HepG2 (cell line): ENCODE results near the gene DKKL1. TPM values are rescaled to one million over a fixed set of nuclear protein-coding genes. Genes with fewer than 3 reads are reported as not detected.

Experiments used
- ATAC-seq: fragments of 200-7000 bp; cut with Tn5 transposase; 3 replicates; pipeline ENCODE4 v1.9.1; 2020; ENCODE audit warnings: mild to moderate bottlenecking, moderate library complexity
- BruUV-seq: library from RNA; stranded (reverse); fragments of 400-500 nt; replicated peaks from 2 replicates; lab custom pipeline; 2021; lab: Mats Ljungman, UMichigan
- CTCF ChIA-PET: fragments of 300-600 bp; formaldehyde crosslinking; extraction: SDS; loops from one replicate; lab custom pipeline; 2021; ENCODE audit warnings: low total read pairs, inconsistent platforms, low intra/inter-chr PET ratio; lab: Yijun Ruan, JAX
- POLR2A ChIA-PET: fragments of 350-600 bp; sonication (Branson Sonifier 250); formaldehyde crosslinking; loops from one replicate; lab custom pipeline; 2020; ENCODE audit warnings: antibody characterized with exemption, inconsistent platforms; lab: Yijun Ruan, JAX
- DNase-seq: peaks from one replicate; pipeline ENCODE4 v3.0.0-alpha.2; 2015; ENCODE audit warnings: low spot score
- FAIRE-seq: peaks from 3 replicates; lab custom pipeline; 2011; peaks lifted over from hg19 to GRCh38; lab: Jason Lieb, UNC
- H2AFZ ChIP-seq: one replicate; pipeline ENCODE4 v1.6.1; 2011; ENCODE audit warnings: low read length, inconsistent platforms
- H3K27ac ChIP-seq: fragments of 300-600 bp; 3 replicates; pipeline ENCODE4 v1.8.0; 2011; ENCODE audit warnings: mixed run types, mild to moderate bottlenecking, mixed read lengths, low read length, inconsistent platforms; ENCODE audit not compliant: insufficient read depth; ENCODE audit errors: extremely low read length
- H3K27me3 ChIP-seq, 2 experiments: fragments of 200-600 bp in 1 of 2; 2 replicates in 1 of 2; 3 replicates in 1 of 2; pipeline versions ENCODE4 v1.6.0 to v1.8.0; 2011; ENCODE audit warnings: low read length in 2 of 2, mild to moderate bottlenecking in 2 of 2, moderate library complexity in 2 of 2, inconsistent platforms in 1 of 2; ENCODE audit not compliant: insufficient read depth in 2 of 2, control insufficient read depth in 1 of 2
- H3K36me3 ChIP-seq, 2 experiments: fragments of 200-600 bp in 1 of 2; replicated peaks in 1 of 2; 2 replicates in 1 of 2; 3 replicates in 1 of 2; pipeline versions ENCODE4 v1.5.1 to v1.8.0; 2011; ENCODE audit warnings: low read length in 2 of 2, inconsistent platforms in 1 of 2; ENCODE audit not compliant: insufficient read depth in 2 of 2, control insufficient read depth in 1 of 2
- H3K4me1 ChIP-seq: 2 replicates; pipeline ENCODE4 v1.5.1; 2012; ENCODE audit warnings: low read length, inconsistent platforms; ENCODE audit not compliant: insufficient read depth
- H3K4me2 ChIP-seq: 2 replicates; pipeline ENCODE4 v1.6.0; 2011; ENCODE audit warnings: low read depth, low read length, inconsistent platforms
- H3K4me3 ChIP-seq, 3 experiments: fragments of 200-600 bp in 1 of 3; sonication (generic), shearing (Covaris generic) in 1 of 3; replicated peaks in 1 of 3; 2 replicates each; pipeline ENCODE4 v1.5.1; 2011 to 2016; ENCODE audit warnings: low read length in 3 of 3, inconsistent platforms in 2 of 3, low read depth in 2 of 3, mild to moderate bottlenecking in 2 of 3, control low read depth in 1 of 3, mixed read lengths in 1 of 3; ENCODE audit not compliant: insufficient read depth in 1 of 3
- H3K79me2 ChIP-seq: one replicate; pipeline ENCODE4 v1.6.1; 2011; ENCODE audit warnings: low read length, inconsistent platforms; ENCODE audit not compliant: insufficient read depth
- H3K9ac ChIP-seq: 2 replicates; pipeline ENCODE4 v1.6.0; 2011; ENCODE audit warnings: mild to moderate bottlenecking, low read depth, low read length, inconsistent platforms; ENCODE audit not compliant: insufficient read depth
- H3K9me3 ChIP-seq: 2 replicates; pipeline ENCODE4 v1.5.1; 2012; ENCODE audit warnings: mild to moderate bottlenecking, low read length
- H4K20me1 ChIP-seq: 2 replicates; pipeline ENCODE4 v1.6.0; 2011; ENCODE audit warnings: inconsistent platforms, mild to moderate bottlenecking, low read length, moderate library complexity; ENCODE audit not compliant: insufficient read depth
- ARNTL ChIP-seq: sonication (generic); formaldehyde crosslinking; IDR thresholded peaks from 2 replicates; pipeline ENCODE4 v1.4.0; 2020; ENCODE audit warnings: mild to moderate bottlenecking, missing genetic modification reagents
- DMAP1 ChIP-seq: IDR thresholded peaks from 2 replicates; pipeline ENCODE4 v1.6.1; 2016
- NR2F1 ChIP-seq, 2 experiments: fragments of 450-650 bp in 1 of 2; formaldehyde crosslinking in 1 of 2; IDR thresholded peaks; 2 replicates each; pipeline versions ENCODE4 v1.5.0 to v1.6.1; 2016 to 2020; ENCODE audit warnings: mild to moderate bottlenecking in 1 of 2, missing compliant biosample characterization in 1 of 2, missing genetic modification reagents in 1 of 2, moderate library complexity in 1 of 2
- PAWR ChIP-seq: sonication (generic); formaldehyde crosslinking; IDR thresholded peaks from 2 replicates; pipeline ENCODE4 v1.4.0; 2020; ENCODE audit warnings: missing genetic modification reagents, mild to moderate bottlenecking, borderline replicate concordance
- RBM39 ChIP-seq: fragments of 200-400 bp; formaldehyde crosslinking; IDR thresholded peaks from one replicate; pipeline ENCODE4 v1.6.1; 2018; ENCODE audit warnings: antibody characterized with exemption, mild to moderate bottlenecking, low read depth, low read length; ENCODE audit not compliant: poor library complexity, severe bottlenecking
- SIX1 ChIP-seq: sonication (generic); formaldehyde crosslinking; IDR thresholded peaks from 2 replicates; pipeline ENCODE4 v1.4.0; 2020; ENCODE audit warnings: missing genetic modification reagents, borderline replicate concordance
- SRF ChIP-seq: IDR thresholded peaks from 2 replicates; pipeline ENCODE4 v1.6.1; 2011; ENCODE audit warnings: mild to moderate bottlenecking, low read depth, low read length, moderate library complexity
- SRSF9 ChIP-seq: fragments of 200-400 bp; formaldehyde crosslinking; IDR thresholded peaks from 2 replicates; pipeline ENCODE4 v1.6.1; 2018; ENCODE audit warnings: borderline replicate concordance, mild to moderate bottlenecking, low read depth, low read length; ENCODE audit not compliant: insufficient read depth, poor library complexity, severe bottlenecking
- TBL1XR1 ChIP-seq: fragments of 150-350 bp; IDR thresholded peaks from 2 replicates; pipeline ENCODE4 v1.6.1; 2014; ENCODE audit warnings: borderline replicate concordance, low read length; ENCODE audit not compliant: partially characterized antibody
- ZNF253 ChIP-seq: sonication (generic); formaldehyde crosslinking; IDR thresholded peaks from 2 replicates; pipeline ENCODE4 v1.8.0; 2022; ENCODE audit warnings: mild to moderate bottlenecking, missing genetic modification reagents, borderline replicate concordance
- ZNF468 ChIP-seq: sonication (generic); formaldehyde crosslinking; IDR thresholded peaks from 2 replicates; pipeline ENCODE4 v1.8.0; 2022; ENCODE audit warnings: mild to moderate bottlenecking, moderate library complexity, missing genetic modification reagents
- ZNF552 ChIP-seq: sonication (generic); formaldehyde crosslinking; IDR thresholded peaks from 2 replicates; pipeline ENCODE4 v1.9.0; 2022; ENCODE audit warnings: missing genetic modification reagents, mild to moderate bottlenecking, borderline replicate concordance
- ZNF75D ChIP-seq: sonication (generic); formaldehyde crosslinking; IDR thresholded peaks from 2 replicates; pipeline ENCODE4 v1.8.1; 2023; ENCODE audit warnings: missing genetic modification reagents, mild to moderate bottlenecking, borderline replicate concordance
- ZZZ3 ChIP-seq: sonication (generic); formaldehyde crosslinking; IDR thresholded peaks from 2 replicates; pipeline ENCODE4 v1.4.0; 2020; ENCODE audit warnings: missing genetic modification reagents, mild to moderate bottlenecking, borderline replicate concordance
- WGBS: methylation state at CpG from one replicate; pipeline ENCODE4 v1.1.6; 2017; ENCODE audit warnings: low lambda C conversion rate; 5-methylcytosine and 5-hydroxymethylcytosine counted together
- in situ Hi-C: cut with HindIII; loops from 2 replicates; pipeline ENCODE4 v1.10.0; 2017; ENCODE audit warnings: low pct_unique_long_range_greater_than_20kb; ENCODE audit not compliant: extremely low pct_ligation_motif_present
- intact Hi-C: fragments of 100-400 bp; cut with micrococcal nuclease; formaldehyde crosslinking; loops from one replicate; pipeline ENCODE4 v1.10.0; 2022; ENCODE audit not compliant: unreplicated experiment
- polyA plus RNA-seq, 8 experiments: library from polyadenylated mRNA; depleted of rRNA in 3 of 8; stranded (reverse) in 7 of 8; unstranded in 1 of 8; fragments of >200 nt; fragmentation: Illumina TruSeq in 4 of 8; extraction: Trizol in 4 of 8; gene quantifications; 2 replicates each; pipeline versions ENCODE4 v1.2.1 to v1.2.3, GENCODE V29; 2011 to 2016; ENCODE audit warnings: low read depth in 4 of 8, missing spikeins in 1 of 8, mixed read lengths in 1 of 8; ENCODE audit not compliant: insufficient read depth in 1 of 8
- total RNA-seq, 5 experiments: library from RNA; depleted of rRNA; stranded (reverse); fragments of >200 nt; fragmentation: Illumina TruSeq; extraction: Trizol; gene quantifications; 2 replicates each; pipeline ENCODE4 v1.2.3, GENCODE V29; 2016; ENCODE audit warnings: low read depth in 1 of 5
- TF ChIP-seq, protein P1 (sequence below): sonication (generic); formaldehyde crosslinking; IDR thresholded peaks from 2 replicates; pipeline ENCODE4 v1.9.0; 2021; ENCODE audit warnings: missing genetic modification reagents, borderline replicate concordance
- TF ChIP-seq, protein P2 (sequence below): sonication (generic); formaldehyde crosslinking; IDR thresholded peaks from 2 replicates; pipeline ENCODE4 v1.4.0; 2020; ENCODE audit warnings: missing genetic modification reagents, low read depth, mild to moderate bottlenecking, borderline replicate concordance
- TF ChIP-seq, protein P3 (sequence below): sonication (generic); formaldehyde crosslinking; IDR thresholded peaks from 2 replicates; pipeline ENCODE4 v1.4.0; 2020; ENCODE audit warnings: mild to moderate bottlenecking, missing genetic modification reagents

The DKKL1 gene
- total and polyA plus RNA-seq, 2 of the 13 experiments (the other 11 are each of a cell fraction or from before 2014, with no cell fraction given), result 0.30 to 0.31 TPM

DNA sequence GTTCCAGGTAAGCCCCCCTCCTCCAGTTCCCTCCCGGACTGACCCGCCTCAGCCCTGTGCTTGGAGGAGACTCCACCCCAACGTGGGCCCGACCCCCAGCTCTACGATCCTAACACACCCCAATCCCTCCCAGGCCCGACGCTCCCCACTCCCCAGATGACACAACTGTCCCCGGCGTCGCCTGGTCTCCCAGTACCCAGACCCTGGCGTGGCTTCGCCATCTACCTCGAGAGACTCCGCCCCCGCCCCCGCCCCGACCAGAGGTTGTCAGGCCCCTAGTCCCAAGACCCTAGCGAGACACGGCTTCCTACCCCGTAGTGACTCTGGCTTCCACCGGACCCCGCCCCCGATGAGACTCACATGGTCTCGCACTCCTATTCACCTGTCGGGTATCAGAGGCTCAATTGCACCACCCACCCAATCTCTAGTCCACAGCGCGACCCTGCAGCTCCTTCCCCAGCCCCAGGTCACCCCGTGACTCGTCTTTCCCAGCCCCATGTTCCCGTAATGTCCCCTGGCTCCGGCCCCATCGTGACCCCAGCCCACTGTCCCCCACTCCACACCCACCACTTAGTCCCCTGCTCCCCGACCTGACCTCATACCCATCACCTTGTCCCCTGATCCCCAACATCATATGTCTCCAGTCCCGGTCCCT lies 25.5 kb upstream of the DKKL1 start:
- no peak overlapping the region for H3K27ac ChIP-seq
- WGBS, result 86% methylated on average over 33 of the region's 34 CpGs
- ChIA-PET POLR2A (no interaction called here), CTCF (no interaction called here)
- no TSS peak for BruUV-seq
- DNase-seq (no peak), FAIRE-seq (no peak), ATAC-seq (no peak)
- no peak overlapping the region for H2AFZ ChIP-seq
- TF ChIP-seq NR2F1 (CRISPR knock-in tag; IDR thresholded peaks at IDR 0.05) (no peak), ARNTL (CRISPR knock-in tag) (no peak), PAWR (CRISPR knock-in tag) (no peak), SIX1 (CRISPR knock-in tag) (no peak), RBM39 (no peak), ZZZ3 (CRISPR knock-in tag) (no peak), DMAP1 (CRISPR knock-in tag) (no peak), ZNF468 (no peak), SRF (no peak), ZNF253 (no peak), SRSF9 (no peak), ZNF552 (CRISPR knock-in tag) (no peak), TBL1XR1 (no peak), ZNF75D (CRISPR knock-in tag) (no peak)
- TF ChIP-seq, protein P1, sequence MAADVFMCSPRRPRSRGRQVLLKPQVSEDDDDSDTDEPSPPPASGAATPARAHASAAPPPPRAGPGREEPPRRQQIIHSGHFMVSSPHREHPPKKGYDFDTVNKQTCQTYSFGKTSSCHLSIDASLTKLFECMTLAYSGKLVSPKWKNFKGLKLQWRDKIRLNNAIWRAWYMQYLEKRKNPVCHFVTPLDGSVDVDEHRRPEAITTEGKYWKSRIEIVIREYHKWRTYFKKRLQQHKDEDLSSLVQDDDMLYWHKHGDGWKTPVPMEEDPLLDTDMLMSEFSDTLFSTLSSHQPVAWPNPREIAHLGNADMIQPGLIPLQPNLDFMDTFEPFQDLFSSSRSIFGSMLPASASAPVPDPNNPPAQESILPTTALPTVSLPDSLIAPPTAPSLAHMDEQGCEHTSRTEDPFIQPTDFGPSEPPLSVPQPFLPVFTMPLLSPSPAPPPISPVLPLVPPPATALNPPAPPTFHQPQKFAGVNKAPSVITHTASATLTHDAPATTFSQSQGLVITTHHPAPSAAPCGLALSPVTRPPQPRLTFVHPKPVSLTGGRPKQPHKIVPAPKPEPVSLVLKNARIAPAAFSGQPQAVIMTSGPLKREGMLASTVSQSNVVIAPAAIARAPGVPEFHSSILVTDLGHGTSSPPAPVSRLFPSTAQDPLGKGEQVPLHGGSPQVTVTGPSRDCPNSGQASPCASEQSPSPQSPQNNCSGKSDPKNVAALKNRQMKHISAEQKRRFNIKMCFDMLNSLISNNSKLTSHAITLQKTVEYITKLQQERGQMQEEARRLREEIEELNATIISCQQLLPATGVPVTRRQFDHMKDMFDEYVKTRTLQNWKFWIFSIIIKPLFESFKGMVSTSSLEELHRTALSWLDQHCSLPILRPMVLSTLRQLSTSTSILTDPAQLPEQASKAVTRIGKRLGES (CRISPR knock-in tag), result no peak
- TF ChIP-seq, protein P2, sequence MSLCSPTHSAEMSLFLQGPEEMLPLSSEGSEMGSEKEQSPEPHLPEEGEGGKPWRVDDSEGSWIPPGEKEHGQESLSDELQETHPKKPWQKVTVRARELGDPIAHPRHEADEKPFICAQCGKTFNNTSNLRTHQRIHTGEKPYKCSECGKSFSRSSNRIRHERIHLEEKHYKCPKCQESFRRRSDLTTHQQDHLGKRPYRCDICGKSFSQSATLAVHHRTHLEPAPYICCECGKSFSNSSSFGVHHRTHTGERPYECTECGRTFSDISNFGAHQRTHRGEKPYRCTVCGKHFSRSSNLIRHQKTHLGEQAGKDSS (CRISPR knock-in tag), result no peak
- TF ChIP-seq, protein P3, sequence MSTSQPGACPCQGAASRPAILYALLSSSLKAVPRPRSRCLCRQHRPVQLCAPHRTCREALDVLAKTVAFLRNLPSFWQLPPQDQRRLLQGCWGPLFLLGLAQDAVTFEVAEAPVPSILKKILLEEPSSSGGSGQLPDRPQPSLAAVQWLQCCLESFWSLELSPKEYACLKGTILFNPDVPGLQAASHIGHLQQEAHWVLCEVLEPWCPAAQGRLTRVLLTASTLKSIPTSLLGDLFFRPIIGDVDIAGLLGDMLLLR, result no peak
- no peak overlapping the region for H3K9ac ChIP-seq
- no peaks in the 10 kb centered on the region for H4K20me1 ChIP-seq
- H3K4me2 ChIP-seq, result no peak overlapping the region
- H3K4me3 ChIP-seq, result no peak overlapping the region
- no peaks in the 10 kb centered on the region for H3K9me3 ChIP-seq
- intact Hi-C loops, result no loop called here
- in situ Hi-C loops, result no loop called here
- H3K4me1 ChIP-seq, result peaks cover 23% of the 10 kb centered on the region
- peaks cover 0 to 2% of the 10 kb centered on the region in 2 experiments; a peak in 1 of 5 replicates for H3K36me3 ChIP-seq
- H3K27me3 ChIP-seq, result no peaks in the 10 kb centered on the region
- H3K79me2 ChIP-seq, result no peaks in the 10 kb centered on the region
